C4-2B (cell line): ENCODE data around the gene IFT57.

ENCODE experiments used
- CTCF ChIP-seq: fragments of 450-650 bp; conservative IDR thresholded peaks from 2 replicates; pipeline ENCODE4 v1.5.1; 2017; ENCODE audit warnings: mild to moderate bottlenecking
- ZFX ChIP-seq: fragments of 450-650 bp; IDR thresholded peaks from 2 replicates; pipeline ENCODE4 v1.6.1; 2017

DNA sequence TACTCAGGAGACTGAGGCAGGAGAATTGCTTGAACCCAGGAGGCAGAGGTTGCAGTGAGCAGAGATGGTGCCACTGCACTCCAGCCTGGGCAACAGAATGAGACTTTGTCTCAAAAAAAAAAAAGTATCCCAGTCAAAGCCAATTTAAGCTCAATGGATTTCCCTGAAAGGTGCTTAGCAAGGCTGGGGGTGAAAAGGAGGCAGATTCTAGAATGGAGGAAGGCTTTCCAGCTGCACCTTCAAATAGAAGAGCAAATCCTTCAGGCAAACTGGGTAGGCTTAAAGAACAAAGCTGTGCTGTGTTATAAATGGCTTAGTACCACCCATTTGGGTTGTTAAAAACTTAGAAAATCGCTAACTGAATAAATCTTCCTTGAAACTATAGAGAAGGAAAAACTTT lies 3.0 kb upstream of the IFT57 start:
- no peak for TF ChIP-seq CTCF
- no peak for TF ChIP-seq ZFX
